ENCODE data around the gene ZBTB8B.

ZBTB8B gene

DNA sequence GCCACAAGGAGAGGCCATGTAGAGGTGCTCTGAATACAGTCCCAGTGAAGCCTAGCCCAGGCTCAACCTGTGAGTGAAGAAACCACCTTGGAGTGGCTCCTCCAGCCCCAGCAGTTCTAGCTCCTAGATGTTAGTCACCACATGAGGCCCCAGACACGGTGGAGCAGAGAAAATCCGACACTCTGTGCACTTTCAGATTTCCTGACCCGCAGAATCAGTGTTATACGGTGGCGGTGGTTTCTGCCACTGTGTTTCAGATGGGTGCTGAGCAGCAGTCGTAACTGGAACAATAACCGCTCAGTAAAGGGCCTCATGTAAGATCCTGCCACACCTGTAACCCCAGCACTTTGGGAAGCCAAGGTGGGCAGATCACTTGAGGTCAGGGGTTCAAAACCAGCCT, 38.3 kb downstream of the ZBTB8B start:
- DNase-seq (ENCODE audit: extremely low read depth in 1 of 2, low read depth in 1 of 2): no peak

DNA sequence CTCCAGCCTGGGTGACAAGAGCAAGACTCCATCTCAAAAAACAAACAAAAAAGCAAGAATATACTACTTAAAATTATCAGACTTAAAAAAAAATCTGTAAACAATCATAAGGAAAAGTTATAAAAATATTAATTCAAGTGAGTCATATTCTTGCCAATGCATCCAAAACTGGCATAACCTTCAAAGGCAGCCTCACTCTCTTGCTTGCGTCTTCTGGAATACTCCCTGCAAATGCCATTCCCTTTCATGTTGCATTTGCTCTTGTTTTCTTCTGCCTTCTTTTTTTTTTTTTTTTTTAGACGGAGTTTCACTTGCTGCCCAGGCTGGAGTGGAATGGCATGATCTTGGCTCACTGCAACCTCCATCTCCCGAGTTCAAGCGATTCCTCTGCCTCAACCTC, 42.1 kb downstream of the ZBTB8B start:
- DNase-seq (ENCODE audit: extremely low read depth in 1 of 2, low read depth in 1 of 2): no peak

DNA sequence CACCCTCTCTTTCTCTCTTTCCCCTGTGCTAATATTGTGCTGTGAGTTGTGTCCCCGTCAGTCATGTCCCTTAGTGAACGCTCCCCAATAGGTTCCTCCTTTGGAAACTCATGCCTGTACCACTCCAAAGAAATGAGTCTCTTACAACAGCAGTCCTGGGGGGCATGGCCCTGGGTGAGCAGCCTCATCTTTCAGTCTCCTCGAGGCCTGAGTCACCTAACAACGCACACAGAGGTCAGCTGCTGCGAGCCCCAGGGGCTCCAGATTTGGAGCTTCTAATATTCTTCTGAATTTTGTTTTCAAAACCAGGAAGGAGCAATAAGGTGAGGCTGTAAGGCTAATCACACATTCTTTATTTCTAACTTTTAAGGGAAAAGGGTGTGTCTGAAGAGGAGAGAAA, 43.9 kb downstream of the ZBTB8B start:
- no peak for DNase-seq (ENCODE audit: extremely low read depth in 1 of 2, low read depth in 1 of 2)

- no peak for DNase-seq (ENCODE audit: extremely low read depth in 1 of 2, low read depth in 1 of 2)
These were observed 45.1 kb downstream of the ZBTB8B start for GRCh38 chr1:32509939-32510338.
